HT-29 (cell line): ENCODE results near the gene KIAA1191. TPM values are rescaled to one million over a fixed set of nuclear protein-coding genes. Genes with fewer than 3 reads are reported as not detected.

Experiments
- DNase-seq: peaks from one replicate; pipeline ENCODE4 v3.0.0-alpha.2; 2015; ENCODE audit warnings: low spot score
- total RNA-seq: library from RNA; depleted of rRNA; stranded (reverse); fragments of >200 nt; shearing (Covaris generic); gene quantifications from 2 replicates; pipeline ENCODE4 v1.2.3, GENCODE V29; 2014

Gene KIAA1191
- total RNA-seq, 1 experiment from 2014 or later = 53.5 TPM

DNA sequence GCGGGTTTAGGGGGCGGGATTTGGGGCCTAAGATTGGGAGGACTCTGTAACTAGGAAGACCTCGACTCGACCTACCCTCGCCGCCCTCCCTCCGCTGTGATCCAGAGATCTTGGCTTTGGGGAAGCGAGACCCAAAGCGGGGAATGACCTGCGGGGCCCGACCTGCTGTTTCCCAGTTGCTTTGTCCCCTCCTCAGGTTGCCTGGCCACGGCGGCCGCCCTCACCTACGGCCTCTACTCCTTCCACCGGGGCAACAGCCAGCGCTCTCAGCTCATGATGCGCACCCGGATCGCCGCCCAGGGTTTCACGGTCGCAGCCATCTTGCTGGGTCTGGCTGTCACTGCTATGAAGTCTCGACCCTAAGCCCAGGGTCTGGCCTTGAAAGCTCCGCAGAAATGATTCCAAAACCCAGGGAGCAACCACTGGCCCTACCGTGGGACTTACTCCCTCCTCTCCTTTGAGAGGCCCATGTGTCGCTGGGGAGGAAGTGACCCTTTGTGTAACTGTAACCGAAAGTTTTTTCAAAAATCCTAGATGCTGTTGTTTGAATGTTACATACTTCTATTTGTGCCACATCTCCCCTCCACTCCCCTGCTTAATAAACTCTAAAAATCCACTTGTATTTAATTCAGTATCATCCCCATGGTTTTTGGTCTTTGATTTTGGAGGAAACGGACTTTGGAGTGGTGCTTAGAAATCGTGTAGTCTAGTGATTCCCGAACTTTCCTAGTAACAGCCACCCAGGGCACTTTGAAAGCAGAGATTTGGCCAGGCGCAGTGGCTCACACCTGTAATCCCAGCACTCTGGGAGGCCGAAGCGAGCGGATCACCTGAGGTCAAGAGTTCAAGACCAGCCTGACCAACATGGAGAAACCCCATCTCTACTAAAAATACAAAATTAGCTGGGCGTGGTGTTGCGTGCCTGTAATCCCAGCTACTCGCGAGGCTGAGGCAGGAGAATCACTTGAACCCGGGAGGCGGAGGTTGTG is 27.9 kb upstream of the KIAA1191 start:
- no peak for DNase-seq

GRCh38 chr5:176388444-176389134 is 27.0 kb upstream of the KIAA1191 start, which contains the start of the genes HIGD2A and NOP16:
TSS of gene HIGD2A (plus strand) at chr5:176388751. CDS start at chr5:176388820, 69 bp downstream.
TSS of gene NOP16 (minus strand) at chr5:176388598. CDS start at chr5:176388539, 59 bp downstream.
- DNase-seq = peak; percentile 99

DNA sequence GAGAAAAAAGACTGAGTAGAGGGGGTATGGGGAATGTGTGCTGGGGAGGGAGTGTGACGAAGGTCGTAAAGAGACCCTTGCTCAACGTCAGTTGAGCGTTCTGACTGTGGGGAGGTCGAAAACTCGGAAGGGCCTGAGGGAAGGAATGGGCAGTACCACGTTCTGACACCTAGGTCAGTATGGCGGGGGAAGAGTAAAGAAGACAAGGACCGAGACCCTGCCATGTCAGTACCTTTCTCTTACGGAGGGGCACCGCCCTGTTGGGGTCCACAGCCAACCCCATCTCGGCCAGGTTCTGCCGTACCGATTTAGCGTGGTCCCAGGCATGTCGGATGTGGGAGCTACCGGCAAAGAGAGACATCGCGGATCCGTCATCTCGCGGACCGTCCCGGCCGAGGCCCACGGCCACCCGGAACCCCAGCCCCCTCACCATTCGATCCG is 26.5 kb upstream of the KIAA1191 start:
- DNase-seq = no peak

DNA sequence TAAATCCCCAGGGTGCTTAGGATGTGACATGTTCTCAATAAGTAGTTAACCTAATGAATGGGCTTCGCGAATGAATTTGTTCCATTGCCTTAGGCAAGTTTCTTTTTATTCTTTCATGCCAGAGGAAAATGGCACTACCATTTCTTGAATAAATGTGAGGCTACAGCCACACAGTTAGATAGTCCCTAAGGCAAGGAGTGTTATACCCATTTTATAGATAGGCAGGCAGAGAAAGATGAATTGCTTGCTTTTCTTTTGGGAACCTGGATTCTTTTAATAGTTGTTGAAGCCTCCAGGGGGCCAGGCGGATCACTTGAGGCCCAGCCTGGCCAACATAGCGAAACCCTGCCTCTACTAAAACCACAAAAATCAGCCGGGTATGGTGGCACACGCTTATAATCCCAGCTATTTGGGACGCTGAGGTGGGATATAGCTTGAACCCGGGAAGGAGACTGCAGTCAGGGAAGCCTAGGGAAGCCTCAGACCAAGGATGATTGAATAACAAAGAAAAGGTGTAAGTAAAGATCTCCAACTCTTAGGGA is 25.9 kb upstream of the KIAA1191 start:
- peak; percentile 18 for DNase-seq

DNA sequence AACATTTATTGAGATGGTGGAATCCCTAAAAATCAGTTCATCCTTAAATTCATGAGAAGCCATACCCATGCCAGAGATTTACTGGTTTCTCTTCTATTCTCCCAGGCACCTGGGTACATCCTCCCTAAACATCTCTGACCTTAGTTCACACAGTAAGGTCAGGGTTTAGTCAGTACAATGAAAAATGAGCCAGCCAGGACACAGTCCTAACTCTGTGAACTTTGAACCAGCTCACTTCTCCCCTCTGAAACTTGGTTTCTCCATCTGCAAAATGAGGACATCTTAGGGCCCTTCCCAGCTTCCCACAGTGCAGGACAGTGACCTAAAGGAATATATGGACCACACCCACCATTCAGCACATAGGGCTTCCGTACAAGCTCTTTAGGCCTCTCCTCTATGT is 24.9 kb upstream of the KIAA1191 start:
- DNase-seq = no peak

DNA sequence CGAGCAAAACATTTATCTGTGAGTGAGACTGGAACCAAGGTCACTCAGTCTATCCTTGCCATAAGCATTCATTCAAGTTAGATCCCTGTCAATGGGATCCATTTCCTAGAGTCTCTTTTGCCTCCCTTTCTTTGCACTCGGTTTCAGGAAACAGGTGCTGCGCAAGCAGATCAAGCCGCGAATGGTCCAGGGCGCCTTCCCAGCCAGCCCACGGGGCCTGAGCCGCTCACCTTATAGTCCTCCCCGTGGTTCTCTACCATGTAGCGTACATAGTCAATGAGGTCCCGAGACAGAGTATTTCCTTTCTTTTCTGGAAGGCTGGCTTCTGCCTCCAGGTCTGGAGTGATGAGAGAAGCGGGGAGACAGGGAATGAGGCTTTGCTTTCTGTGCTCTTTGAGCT is 23.4 kb upstream of the KIAA1191 start:
- DNase-seq = no peak

DNA sequence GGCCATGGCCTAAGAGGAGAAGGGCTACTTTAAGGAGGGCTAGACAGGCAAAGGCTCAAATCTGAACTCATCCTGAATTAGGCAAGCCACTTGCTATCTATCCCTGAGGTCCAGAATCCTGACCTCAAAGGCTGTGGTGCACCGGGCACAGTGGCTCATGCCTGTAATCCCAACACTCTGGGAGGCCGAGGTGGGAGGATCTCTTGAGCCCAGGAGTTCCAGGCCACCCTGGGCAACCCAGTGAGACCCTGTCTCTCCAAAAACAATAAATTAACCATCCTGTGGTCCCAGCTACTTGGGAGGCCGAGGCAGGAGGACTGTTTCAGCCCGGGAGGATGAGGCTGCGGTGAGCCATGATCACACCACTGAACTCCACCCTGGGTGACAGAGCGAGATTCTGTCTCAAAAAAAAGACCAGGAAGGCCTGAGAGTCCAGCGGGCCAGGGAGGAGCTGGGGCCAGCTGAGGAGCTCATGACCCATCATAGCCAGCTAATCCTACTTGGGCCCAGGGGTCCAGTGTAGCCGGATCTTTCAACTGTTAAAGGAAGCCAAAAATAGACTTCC is 22.9 kb upstream of the KIAA1191 start:
- no peak for DNase-seq

- DNase-seq = no peak
Observed at GRCh38 chr5:176383961-176384360, 22.4 kb upstream of the KIAA1191 start.

GRCh38 chr5:176383248-176383905 is 21.8 kb upstream of the KIAA1191 start:
- DNase-seq = no peak

DNA sequence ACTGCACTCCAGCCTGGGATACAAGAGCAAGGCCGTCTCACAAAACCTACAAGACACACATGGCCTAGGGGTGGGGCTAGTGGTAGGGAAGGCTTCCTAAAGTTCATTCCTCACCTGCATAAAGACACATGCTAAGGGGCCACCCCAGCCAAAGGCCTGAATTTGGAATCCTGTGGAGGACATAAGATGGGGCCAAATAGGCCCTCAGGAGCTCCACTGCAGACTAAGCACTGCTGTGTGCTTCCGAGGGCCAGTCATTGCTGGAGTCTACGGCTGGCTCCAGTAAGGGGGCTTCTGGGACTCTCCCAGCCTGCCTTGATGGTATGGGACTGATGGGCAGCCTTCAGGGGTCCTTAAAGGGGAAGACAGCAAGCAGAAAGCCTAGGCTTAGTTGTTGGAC is 21.2 kb upstream of the KIAA1191 start:
- DNase-seq = no peak

GRCh38 chr5:176381979-176382378 is 20.4 kb upstream of the KIAA1191 start:
- no peak for DNase-seq

DNA sequence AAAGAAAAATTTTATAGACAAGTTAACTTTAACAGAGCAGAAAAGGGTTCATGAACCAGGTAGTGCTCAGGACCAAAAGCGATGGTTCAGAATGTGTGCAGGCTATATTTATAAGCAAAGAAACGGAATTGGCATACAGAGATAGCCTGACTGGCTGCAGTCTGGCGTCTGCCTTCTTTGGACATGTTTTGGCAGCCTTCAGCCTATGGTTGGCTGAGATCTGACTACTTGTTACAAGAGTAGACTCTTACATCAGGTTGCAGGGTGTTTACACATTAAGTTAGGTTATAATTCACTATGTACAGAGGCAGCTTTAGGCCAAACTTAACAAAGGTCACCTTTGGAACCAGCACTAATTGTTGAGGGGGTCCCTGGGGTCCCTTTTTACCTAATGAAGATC is 19.9 kb upstream of the KIAA1191 start:
- no peak for DNase-seq

- DNase-seq = no peak
Observed at GRCh38 chr5:176379881-176380280, 18.3 kb upstream of the KIAA1191 start.

DNA sequence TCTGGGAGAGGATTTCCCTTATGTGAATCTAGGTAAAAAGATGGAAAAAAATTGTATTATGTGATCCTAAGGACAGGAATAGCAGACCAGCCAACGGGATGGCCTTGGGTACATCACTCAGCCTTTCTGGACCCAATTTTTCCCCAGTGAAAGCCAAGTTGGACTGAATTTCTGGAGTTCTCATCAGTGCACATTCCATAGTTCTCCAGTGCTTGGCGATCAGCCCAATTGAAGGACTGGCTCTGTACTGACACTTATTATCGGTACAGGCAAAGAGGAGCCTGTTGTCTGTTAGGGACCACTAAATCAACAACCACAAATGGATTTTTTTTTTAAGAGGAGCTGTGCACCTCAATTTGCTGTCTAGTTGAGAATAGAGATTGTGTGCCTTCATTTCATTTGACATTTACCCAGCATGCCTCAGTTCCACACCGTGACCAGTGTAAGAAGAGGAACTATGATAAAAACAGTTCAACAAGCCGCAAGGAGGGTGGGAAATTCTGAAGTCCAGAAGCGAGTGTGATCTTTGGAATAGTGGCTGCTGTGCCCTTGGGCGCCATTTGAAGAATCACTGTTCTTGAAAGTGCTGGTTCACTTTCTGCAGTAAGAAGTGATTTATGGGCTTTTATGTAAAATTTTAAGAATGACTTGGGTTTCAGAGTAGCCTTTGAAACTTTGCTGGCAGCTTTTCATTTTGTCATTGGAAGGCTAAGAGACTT is 11.7 kb upstream of the KIAA1191 start:
- DNase-seq = no peak

- peak; percentile 75 for DNase-seq
Observed at GRCh38 chr5:176371621-176372539, 10.3 kb upstream of the KIAA1191 start.

GRCh38 chr5:176369934-176370711 is 8.6 kb upstream of the KIAA1191 start:
- no peak for DNase-seq

DNA sequence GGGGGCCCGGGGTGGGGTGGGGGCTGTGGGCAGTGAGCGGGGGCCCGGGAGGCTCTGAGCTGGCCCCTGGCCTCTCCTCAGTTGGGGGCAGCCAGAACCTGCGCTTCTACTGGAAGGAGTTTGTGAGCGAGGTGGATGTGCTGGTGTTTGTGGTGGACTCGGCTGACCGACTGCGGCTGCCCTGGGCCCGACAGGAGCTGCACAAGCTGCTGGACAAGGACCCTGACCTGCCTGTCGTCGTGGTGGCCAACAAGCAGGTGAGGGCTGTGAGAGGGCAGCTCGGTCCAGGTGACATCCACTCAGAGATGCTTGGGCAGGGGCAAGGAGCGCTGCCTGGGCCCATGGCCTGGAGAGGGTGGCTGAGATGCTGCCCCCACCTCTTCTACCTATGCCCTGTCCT is 7.2 kb upstream of the KIAA1191 start:
- no peak for DNase-seq

GRCh38 chr5:176366232-176366894 is 4.8 kb upstream of the KIAA1191 start:
- no peak for DNase-seq
